Umbilical cord (tissue), 2 donors: ENCODE data around the gene CLIP2. TPM values are rescaled to one million over a fixed set of nuclear protein-coding genes. Genes with fewer than 3 reads are reported as not detected.
"Not testable (repeated sequence)": the region's sequence is repeated elsewhere in the genome, so short reads cannot be mapped to it uniquely, and the experiment has no call there.

Experiments used
- DNase-seq: peaks from one replicate; pipeline ENCODE4 v3.0.0-alpha.2; 2015; ENCODE audit warnings: low spot score
- total RNA-seq: library from RNA; depleted of rRNA; stranded (reverse); fragments of >200 nt; gene quantifications from one replicate; pipeline ENCODE4 v1.2.3, GENCODE V29; 2014; ENCODE audit warnings: low replicate concordance; ENCODE audit not compliant: insufficient read depth

Gene CLIP2
- total RNA-seq, 1 donor from 2014 or later = 45.0 TPM

GRCh38 chr7:74371381-74372341 lies 82.5 kb downstream of the CLIP2 start:
- DNase-seq = peak; percentile 43

- peak; percentile 82 for DNase-seq
These were observed 83.4 kb downstream of the CLIP2 start for GRCh38 chr7:74372511-74373111.

GRCh38 chr7:74373536-74373935 lies 84.3 kb downstream of the CLIP2 start:
- DNase-seq = no peak

GRCh38 chr7:74375726-74376220 lies 86.6 kb downstream of the CLIP2 start:
- no peak for DNase-seq

- no peak for DNase-seq
These were observed 87.2 kb downstream of the CLIP2 start for GRCh38 chr7:74376256-74377036.

- no peak for DNase-seq
These were observed 90.7 kb downstream of the CLIP2 start for GRCh38 chr7:74379938-74380337.

- DNase-seq = no peak
These were observed 91.5 kb downstream of the CLIP2 start for GRCh38 chr7:74380720-74381119.

- DNase-seq = not testable (repeated sequence)
These were observed 94.9 kb downstream of the CLIP2 start for GRCh38 chr7:74384086-74384485.

GRCh38 chr7:74384854-74385253 lies 95.6 kb downstream of the CLIP2 start:
- DNase-seq = not testable (repeated sequence)

GRCh38 chr7:74387606-74388005 lies 98.4 kb downstream of the CLIP2 start:
- DNase-seq = no peak

GRCh38 chr7:74388880-74389415 lies 99.7 kb downstream of the CLIP2 start:
- no peak for DNase-seq

- peak; percentile 41 for DNase-seq
These were observed 104.5 kb downstream of the CLIP2 start for GRCh38 chr7:74393722-74394121.

GRCh38 chr7:74394601-74395000 lies 105.4 kb downstream of the CLIP2 start:
- peak; percentile 31 for DNase-seq

GRCh38 chr7:74395745-74396311 lies 106.6 kb downstream of the CLIP2 start:
- DNase-seq = no peak

GRCh38 chr7:74396993-74397392 lies 107.8 kb downstream of the CLIP2 start:
- no peak for DNase-seq

GRCh38 chr7:74398426-74398825 lies 109.2 kb downstream of the CLIP2 start:
- DNase-seq = no peak

GRCh38 chr7:74399006-74399405 lies 109.8 kb downstream of the CLIP2 start:
- no peak for DNase-seq

GRCh38 chr7:74400420-74401136 lies 111.4 kb downstream of the CLIP2 start:
- no peak for DNase-seq

- peak; percentile 69 for DNase-seq
These were observed 112.1 kb downstream of the CLIP2 start for GRCh38 chr7:74401137-74401859.

GRCh38 chr7:74402668-74403067 lies 113.5 kb downstream of the CLIP2 start:
- DNase-seq = not testable (repeated sequence)
